K562 (cell line): ENCODE results near the gene WBP1. TPM values are rescaled to one million over a fixed set of nuclear protein-coding genes. Genes with fewer than 3 reads are reported as not detected.
A peak's percentile ranks its signal among the peaks of the same experiment; 100 is the strongest.

Source experiments
- ARNT ChIP-seq, 2 experiments: fragments of 450-650 bp; IDR thresholded peaks; 2 replicates each; pipeline ENCODE4 v1.6.1; 2016; ENCODE audit warnings: mild to moderate bottlenecking in 1 of 2
- C11orf30 ChIP-seq: fragments of 450-650 bp; IDR thresholded peaks from 2 replicates; pipeline ENCODE4 v1.6.1; 2016; ENCODE audit warnings: low read depth, mild to moderate bottlenecking
- CC2D1A ChIP-seq: fragments of 450-650 bp; IDR thresholded peaks from 2 replicates; pipeline ENCODE4 v1.6.1; 2017; ENCODE audit warnings: mild to moderate bottlenecking
- MCM2 ChIP-seq: fragments of 450-650 bp; IDR thresholded peaks from 2 replicates; pipeline ENCODE4 v1.6.1; 2017; ENCODE audit warnings: low read depth, mild to moderate bottlenecking
- MTA3 ChIP-seq: fragments of 450-650 bp; formaldehyde crosslinking; IDR thresholded peaks from 2 replicates; pipeline ENCODE4 v1.6.1; 2017; ENCODE audit warnings: mild to moderate bottlenecking, borderline replicate concordance
- TCF7 ChIP-seq: sonication (generic); IDR thresholded peaks from 2 replicates; pipeline ENCODE4 v1.6.1; 2016; ENCODE audit warnings: antibody characterized with exemption, borderline replicate concordance
- polyA plus RNA-seq, 8 experiments: library from polyadenylated mRNA; depleted of rRNA in 4 of 8; stranded (reverse) in 5 of 8; unstranded in 3 of 8; fragments of >200 nt; fragmentation: Nextera tagmentation in 2 of 8; fragmentation: Illumina TruSeq in 1 of 8; extraction: Ambion mirVana in 2 of 8; extraction: Trizol in 1 of 8; gene quantifications; 2 replicates each; pipeline versions ENCODE4 v1.2.1 to v1.2.3, GENCODE V29; 2011 to 2014; ENCODE audit warnings: inconsistent platforms in 1 of 8, missing spikeins in 1 of 8
- total RNA-seq, 7 experiments: library from RNA; depleted of rRNA in 6 of 7; stranded (reverse); fragments of >200 nt in 6 of 7; fragmentation: Illumina TruSeq in 2 of 7; extraction: Trizol in 2 of 7; gene quantifications; 2 replicates each; pipeline versions ENCODE4 v1.2.1 to v1.2.3, GENCODE V29; 2011 to 2021; ENCODE audit warnings: low replicate concordance in 1 of 7
- TF ChIP-seq, protein P1 (sequence below): fragments of 450-650 bp; IDR thresholded peaks from 2 replicates; pipeline ENCODE4 v1.6.1; 2016
- TF ChIP-seq, protein P2 (sequence below): fragments of 150-350 bp; conservative IDR thresholded peaks from 2 replicates; pipeline ENCODE4 v1.6.1; 2014; ENCODE audit warnings: low read length
- TF ChIP-seq, protein P3 (sequence below), 2 experiments: IDR thresholded peaks; 2 replicates each; pipeline ENCODE4 v1.6.1; 2012; ENCODE audit warnings: improper control_type of control experiment in 2 of 2, low read depth in 2 of 2, low read length in 2 of 2, borderline replicate concordance in 1 of 2
- TF ChIP-seq, protein P4 (sequence below): fragments of 250-450 bp; sonication (Bioruptor Pico); IDR thresholded peaks from 2 replicates; pipeline ENCODE4 v1.4.0; 2020; ENCODE audit warnings: mild to moderate bottlenecking, moderate library complexity
- TF ChIP-seq, protein P5 (sequence below): fragments of 450-650 bp; IDR thresholded peaks from one replicate; pipeline ENCODE4 v1.6.1; 2018; ENCODE audit warnings: mild to moderate bottlenecking, moderate library complexity; ENCODE audit not compliant: partially characterized antibody
- TF ChIP-seq, protein P6 (sequence below): sonication (generic); formaldehyde crosslinking; IDR thresholded peaks from 2 replicates; pipeline ENCODE4 v1.8.0; 2022; ENCODE audit warnings: mild to moderate bottlenecking, missing genetic modification reagents, borderline replicate concordance

WBP1 gene
- total and polyA plus RNA-seq, 9 of the 15 experiments (the other 6 are each of a cell fraction or from before 2014, with no cell fraction given), result 1.9 to 27.7 (median 14.2) TPM

DNA sequence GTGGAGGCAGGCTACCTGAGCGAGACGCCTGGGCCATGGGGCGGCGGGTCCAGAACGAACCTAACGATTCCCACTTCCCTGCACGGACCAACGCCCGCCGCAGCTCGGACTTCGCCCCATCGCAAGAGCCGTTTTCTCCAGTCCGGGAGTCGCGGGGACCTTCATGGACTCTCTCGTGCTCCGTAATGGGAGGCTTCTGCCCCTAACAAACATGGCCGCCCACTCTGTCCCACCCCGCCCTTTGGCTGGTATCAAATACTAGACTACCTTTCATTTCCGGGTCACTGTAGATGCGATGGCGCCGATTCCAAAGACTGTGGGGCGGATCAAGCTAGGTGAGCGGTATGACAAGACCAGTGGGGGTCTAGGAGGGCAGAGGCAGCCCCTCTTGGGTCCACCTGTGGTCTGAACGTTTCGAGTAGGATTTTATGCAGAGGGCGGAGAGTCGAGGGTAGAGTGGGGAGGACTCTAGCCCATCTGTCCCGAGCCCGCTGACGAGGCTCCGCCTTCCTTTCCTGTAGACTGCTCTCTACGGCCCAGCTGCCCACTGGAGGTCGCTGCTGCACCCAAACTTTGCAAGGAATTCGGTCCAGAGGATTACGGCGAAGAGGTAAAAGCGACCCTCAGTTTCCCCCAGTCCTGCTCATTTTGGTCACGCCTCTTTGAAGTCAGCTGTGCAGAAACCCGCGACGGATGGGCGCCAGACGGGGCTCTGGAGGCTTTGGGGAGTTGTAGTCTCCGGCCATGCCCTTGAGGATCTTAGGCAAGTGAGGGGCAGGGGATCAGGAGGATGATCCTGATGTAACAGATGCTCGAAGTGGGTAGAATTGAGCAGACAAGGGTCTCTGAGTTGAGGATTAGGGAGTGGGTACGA lies 24.8 kb downstream of the WBP1 start, which contains the start of the genes CCDC142 and TTC31 (continued):
- TF ChIP-seq, protein P1, sequence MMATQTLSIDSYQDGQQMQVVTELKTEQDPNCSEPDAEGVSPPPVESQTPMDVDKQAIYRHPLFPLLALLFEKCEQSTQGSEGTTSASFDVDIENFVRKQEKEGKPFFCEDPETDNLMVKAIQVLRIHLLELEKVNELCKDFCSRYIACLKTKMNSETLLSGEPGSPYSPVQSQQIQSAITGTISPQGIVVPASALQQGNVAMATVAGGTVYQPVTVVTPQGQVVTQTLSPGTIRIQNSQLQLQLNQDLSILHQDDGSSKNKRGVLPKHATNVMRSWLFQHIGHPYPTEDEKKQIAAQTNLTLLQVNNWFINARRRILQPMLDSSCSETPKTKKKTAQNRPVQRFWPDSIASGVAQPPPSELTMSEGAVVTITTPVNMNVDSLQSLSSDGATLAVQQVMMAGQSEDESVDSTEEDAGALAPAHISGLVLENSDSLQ, result peak; percentile 40
- peak; percentile 98 for TF ChIP-seq C11orf30
- TF ChIP-seq, protein P2, sequence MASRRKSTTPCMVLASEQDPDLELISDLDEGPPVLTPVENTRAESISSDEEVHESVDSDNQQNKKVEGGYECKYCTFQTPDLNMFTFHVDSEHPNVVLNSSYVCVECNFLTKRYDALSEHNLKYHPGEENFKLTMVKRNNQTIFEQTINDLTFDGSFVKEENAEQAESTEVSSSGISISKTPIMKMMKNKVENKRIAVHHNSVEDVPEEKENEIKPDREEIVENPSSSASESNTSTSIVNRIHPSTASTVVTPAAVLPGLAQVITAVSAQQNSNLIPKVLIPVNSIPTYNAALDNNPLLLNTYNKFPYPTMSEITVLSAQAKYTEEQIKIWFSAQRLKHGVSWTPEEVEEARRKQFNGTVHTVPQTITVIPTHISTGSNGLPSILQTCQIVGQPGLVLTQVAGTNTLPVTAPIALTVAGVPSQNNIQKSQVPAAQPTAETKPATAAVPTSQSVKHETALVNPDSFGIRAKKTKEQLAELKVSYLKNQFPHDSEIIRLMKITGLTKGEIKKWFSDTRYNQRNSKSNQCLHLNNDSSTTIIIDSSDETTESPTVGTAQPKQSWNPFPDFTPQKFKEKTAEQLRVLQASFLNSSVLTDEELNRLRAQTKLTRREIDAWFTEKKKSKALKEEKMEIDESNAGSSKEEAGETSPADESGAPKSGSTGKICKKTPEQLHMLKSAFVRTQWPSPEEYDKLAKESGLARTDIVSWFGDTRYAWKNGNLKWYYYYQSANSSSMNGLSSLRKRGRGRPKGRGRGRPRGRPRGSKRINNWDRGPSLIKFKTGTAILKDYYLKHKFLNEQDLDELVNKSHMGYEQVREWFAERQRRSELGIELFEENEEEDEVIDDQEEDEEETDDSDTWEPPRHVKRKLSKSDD, result 0 out of 2 replicates have a peak, but pooled peaks have one; percentile 59
- no peak for TF ChIP-seq MCM2
- no peak; the same call in 1 of the 2 replicates for TF ChIP-seq CC2D1A
- TF ChIP-seq, protein P3, sequence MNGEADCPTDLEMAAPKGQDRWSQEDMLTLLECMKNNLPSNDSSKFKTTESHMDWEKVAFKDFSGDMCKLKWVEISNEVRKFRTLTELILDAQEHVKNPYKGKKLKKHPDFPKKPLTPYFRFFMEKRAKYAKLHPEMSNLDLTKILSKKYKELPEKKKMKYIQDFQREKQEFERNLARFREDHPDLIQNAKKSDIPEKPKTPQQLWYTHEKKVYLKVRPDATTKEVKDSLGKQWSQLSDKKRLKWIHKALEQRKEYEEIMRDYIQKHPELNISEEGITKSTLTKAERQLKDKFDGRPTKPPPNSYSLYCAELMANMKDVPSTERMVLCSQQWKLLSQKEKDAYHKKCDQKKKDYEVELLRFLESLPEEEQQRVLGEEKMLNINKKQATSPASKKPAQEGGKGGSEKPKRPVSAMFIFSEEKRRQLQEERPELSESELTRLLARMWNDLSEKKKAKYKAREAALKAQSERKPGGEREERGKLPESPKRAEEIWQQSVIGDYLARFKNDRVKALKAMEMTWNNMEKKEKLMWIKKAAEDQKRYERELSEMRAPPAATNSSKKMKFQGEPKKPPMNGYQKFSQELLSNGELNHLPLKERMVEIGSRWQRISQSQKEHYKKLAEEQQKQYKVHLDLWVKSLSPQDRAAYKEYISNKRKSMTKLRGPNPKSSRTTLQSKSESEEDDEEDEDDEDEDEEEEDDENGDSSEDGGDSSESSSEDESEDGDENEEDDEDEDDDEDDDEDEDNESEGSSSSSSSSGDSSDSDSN (IDR thresholded peaks at IDR 0.05; ENCODE audit: borderline replicate concordance in 1 of 2, low read depth in 2 of 2, low read length in 2 of 2), result peak in 1 of 2 experiments; percentile 45; a peak in 2 of 4 replicates
- TF ChIP-seq, protein P4, sequence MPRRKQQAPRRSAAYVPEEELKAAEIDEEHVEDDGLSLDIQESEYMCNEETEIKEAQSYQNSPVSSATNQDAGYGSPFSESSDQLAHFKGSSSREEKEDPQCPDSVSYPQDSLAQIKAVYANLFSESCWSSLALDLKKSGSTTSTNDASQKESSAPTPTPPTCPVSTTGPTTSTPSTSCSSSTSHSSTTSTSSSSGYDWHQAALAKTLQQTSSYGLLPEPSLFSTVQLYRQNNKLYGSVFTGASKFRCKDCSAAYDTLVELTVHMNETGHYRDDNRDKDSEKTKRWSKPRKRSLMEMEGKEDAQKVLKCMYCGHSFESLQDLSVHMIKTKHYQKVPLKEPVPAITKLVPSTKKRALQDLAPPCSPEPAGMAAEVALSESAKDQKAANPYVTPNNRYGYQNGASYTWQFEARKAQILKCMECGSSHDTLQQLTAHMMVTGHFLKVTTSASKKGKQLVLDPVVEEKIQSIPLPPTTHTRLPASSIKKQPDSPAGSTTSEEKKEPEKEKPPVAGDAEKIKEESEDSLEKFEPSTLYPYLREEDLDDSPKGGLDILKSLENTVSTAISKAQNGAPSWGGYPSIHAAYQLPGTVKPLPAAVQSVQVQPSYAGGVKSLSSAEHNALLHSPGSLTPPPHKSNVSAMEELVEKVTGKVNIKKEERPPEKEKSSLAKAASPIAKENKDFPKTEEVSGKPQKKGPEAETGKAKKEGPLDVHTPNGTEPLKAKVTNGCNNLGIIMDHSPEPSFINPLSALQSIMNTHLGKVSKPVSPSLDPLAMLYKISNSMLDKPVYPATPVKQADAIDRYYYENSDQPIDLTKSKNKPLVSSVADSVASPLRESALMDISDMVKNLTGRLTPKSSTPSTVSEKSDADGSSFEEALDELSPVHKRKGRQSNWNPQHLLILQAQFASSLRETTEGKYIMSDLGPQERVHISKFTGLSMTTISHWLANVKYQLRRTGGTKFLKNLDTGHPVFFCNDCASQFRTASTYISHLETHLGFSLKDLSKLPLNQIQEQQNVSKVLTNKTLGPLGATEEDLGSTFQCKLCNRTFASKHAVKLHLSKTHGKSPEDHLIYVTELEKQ (CRISPR knock-in tag), result no peak
- TF ChIP-seq, protein P5, sequence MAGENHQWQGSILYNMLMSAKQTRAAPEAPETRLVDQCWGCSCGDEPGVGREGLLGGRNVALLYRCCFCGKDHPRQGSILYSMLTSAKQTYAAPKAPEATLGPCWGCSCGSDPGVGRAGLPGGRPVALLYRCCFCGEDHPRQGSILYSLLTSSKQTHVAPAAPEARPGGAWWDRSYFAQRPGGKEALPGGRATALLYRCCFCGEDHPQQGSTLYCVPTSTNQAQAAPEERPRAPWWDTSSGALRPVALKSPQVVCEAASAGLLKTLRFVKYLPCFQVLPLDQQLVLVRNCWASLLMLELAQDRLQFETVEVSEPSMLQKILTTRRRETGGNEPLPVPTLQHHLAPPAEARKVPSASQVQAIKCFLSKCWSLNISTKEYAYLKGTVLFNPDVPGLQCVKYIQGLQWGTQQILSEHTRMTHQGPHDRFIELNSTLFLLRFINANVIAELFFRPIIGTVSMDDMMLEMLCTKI, result no peak
- TF ChIP-seq ARNT (IDR thresholded peaks at IDR 0.05), result peak; percentile 73 to 81
- TF ChIP-seq, protein P6, sequence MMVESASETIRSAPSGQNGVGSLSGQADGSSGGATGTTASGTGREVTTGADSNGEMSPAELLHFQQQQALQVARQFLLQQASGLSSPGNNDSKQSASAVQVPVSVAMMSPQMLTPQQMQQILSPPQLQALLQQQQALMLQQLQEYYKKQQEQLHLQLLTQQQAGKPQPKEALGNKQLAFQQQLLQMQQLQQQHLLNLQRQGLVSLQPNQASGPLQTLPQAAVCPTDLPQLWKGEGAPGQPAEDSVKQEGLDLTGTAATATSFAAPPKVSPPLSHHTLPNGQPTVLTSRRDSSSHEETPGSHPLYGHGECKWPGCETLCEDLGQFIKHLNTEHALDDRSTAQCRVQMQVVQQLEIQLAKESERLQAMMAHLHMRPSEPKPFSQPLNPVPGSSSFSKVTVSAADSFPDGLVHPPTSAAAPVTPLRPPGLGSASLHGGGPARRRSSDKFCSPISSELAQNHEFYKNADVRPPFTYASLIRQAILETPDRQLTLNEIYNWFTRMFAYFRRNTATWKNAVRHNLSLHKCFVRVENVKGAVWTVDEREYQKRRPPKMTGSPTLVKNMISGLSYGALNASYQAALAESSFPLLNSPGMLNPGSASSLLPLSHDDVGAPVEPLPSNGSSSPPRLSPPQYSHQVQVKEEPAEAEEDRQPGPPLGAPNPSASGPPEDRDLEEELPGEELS (CRISPR knock-in tag), result no peak
- no peak for TF ChIP-seq TCF7
- peak; percentile 98 for TF ChIP-seq MTA3
